Measurements from ENCODE around the gene EML1.

DNA sequence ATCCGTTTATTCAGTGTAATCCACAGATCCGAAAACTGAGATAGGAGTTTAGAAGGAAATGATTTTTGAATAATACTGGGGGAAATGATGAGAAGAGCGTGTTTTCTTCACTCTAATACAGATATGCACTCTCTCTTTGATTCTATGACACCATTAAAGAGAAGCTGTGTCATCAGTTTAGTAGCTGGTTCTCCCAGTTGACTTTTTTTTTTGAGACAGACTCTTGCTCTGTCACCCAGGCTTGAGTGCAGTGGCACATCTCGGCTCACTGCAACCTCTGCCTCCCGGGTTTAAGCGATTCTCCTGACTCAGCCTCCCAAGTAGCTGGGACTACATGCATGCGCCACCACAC, 48.4 kb upstream of the EML1 start:
- TF ChIP-seq, protein P1, sequence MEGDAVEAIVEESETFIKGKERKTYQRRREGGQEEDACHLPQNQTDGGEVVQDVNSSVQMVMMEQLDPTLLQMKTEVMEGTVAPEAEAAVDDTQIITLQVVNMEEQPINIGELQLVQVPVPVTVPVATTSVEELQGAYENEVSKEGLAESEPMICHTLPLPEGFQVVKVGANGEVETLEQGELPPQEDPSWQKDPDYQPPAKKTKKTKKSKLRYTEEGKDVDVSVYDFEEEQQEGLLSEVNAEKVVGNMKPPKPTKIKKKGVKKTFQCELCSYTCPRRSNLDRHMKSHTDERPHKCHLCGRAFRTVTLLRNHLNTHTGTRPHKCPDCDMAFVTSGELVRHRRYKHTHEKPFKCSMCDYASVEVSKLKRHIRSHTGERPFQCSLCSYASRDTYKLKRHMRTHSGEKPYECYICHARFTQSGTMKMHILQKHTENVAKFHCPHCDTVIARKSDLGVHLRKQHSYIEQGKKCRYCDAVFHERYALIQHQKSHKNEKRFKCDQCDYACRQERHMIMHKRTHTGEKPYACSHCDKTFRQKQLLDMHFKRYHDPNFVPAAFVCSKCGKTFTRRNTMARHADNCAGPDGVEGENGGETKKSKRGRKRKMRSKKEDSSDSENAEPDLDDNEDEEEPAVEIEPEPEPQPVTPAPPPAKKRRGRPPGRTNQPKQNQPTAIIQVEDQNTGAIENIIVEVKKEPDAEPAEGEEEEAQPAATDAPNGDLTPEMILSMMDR (conservative IDR thresholded peaks at IDR 0.05 in 1 of 2, IDR thresholded peaks at IDR 0.05 in 1 of 2; ENCODE audit: extremely low read depth in 1 of 2, insufficient read depth in 1 of 2, low read depth in 1 of 2, low read length in 2 of 2), result no peak
- TF ChIP-seq EZH2 (IDR thresholded peaks at IDR 0.05; ENCODE audit: borderline replicate concordance, low read length), result no peak
